ENCODE measurements around the gene SDK2. TPM values are rescaled to one million over a fixed set of nuclear protein-coding genes. Genes with fewer than 3 reads are reported as not detected.

Gene SDK2
- polyA plus RNA-seq, 3 donors = 0.01 TPM; not detected in 2

- H3K36me3 ChIP-seq (replicated peaks in 1 of 2; ENCODE audit: control insufficient read depth in 1 of 2, insufficient read depth in 2 of 2, low read length in 2 of 2) = no peaks in the 10 kb centered on the region
- no peak overlapping the region for H3K27ac Mint-ChIP-seq
- peaks cover 25 to 28% (median 26%) of the 10 kb centered on the region in 3 donors for H3K27me3 Mint-ChIP-seq (ENCODE audit: low read depth in 3 of 3)
These were observed 5.7 kb downstream of the SDK2 start for GRCh38 chr17:73638556-73638955.

DNA sequence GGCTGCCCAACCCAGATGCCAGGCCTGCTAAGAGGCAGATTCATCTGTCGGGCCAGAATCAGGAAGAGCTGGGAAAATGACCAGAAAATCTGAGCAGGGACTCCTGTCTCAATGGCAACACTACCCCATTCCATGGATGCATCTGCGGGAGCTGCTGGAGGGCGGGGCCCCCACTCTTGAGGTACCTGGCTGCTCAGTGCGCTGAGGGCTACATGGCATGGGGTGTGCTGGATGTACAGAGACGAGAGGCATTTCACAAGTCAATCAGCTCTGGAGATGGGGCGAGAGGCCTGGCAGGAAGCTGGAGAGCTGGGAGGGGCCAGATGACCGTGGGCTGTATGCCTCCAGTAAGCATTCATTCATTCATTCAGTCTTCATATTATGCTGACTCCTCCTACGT, 6.4 kb downstream of the SDK2 start:
- H3K4me1 Mint-ChIP-seq = peaks cover 8% of the 10 kb centered on the region
- H3K27me3 ChIP-seq (ENCODE audit: control insufficient read depth in 2 of 2, insufficient read depth in 2 of 2, low read length in 2 of 2) = peaks cover 14 to 19% of the 10 kb centered on the region in 2 donors
- intact Hi-C loops (cut with micrococcal nuclease) = loop anchor here in 1 of 2 donors (10.0 kb wide), 1 partner anchor 317 kb away; no protein-coding TSS in a partner anchor
- no peak overlapping the region for H3K27ac ChIP-seq (ENCODE audit: low read depth in 1 of 2, low read length in 2 of 2)
- H3K9ac ChIP-seq (ENCODE audit: insufficient read depth, low read length, poor library complexity, severe bottlenecking) = no peak overlapping the region
- no peaks in the 10 kb centered on the region for H3K79me2 ChIP-seq (ENCODE audit: insufficient read depth, low read length)
- H3K9me3 Mint-ChIP-seq = peaks cover 0 to 2% (median 0%) of the 10 kb centered on the region in 7 donors
- H3K36me3 Mint-ChIP-seq = no peaks in the 10 kb centered on the region
- no peak for TF ChIP-seq CTCF (IDR thresholded peaks at IDR 0.05)
- H3K4me2 ChIP-seq (replicated peaks; ENCODE audit: extremely low read depth, low read length, poor library complexity, severe bottlenecking) = no peak overlapping the region
- H3K4me3 ChIP-seq (replicated peaks in 1 of 3; ENCODE audit: low read depth in 2 of 3, low read length in 3 of 3) = no peak overlapping the region
- no peaks in the 10 kb centered on the region for H3K36me3 ChIP-seq (replicated peaks in 1 of 2; ENCODE audit: control insufficient read depth in 1 of 2, insufficient read depth in 2 of 2, low read length in 2 of 2)
- H3K9me3 ChIP-seq (replicated peaks in 1 of 2; ENCODE audit: control insufficient read depth in 1 of 2, insufficient read depth in 1 of 2, low read length in 2 of 2) = peaks cover 0 to 6% of the 10 kb centered on the region in 2 donors
- peaks cover 20 to 21% (median 21%) of the 10 kb centered on the region in 3 donors for H3K27me3 Mint-ChIP-seq (ENCODE audit: low read depth in 3 of 3)
- no peak overlapping the region for H2AFZ ChIP-seq (ENCODE audit: insufficient read depth, low read depth, low read length, poor library complexity, severe bottlenecking)
- peaks cover 3% of the 10 kb centered on the region in 2 donors for H3K4me1 ChIP-seq (ENCODE audit: control insufficient read depth in 1 of 2, insufficient read depth in 2 of 2, low read length in 2 of 2)
- WGBS (ENCODE audit: insufficient coverage) = no CpG with 5 or more reads among the region's 8 CpGs
- no peak overlapping the region for H3K27ac Mint-ChIP-seq
- H4K20me1 ChIP-seq (ENCODE audit: insufficient read depth, low read length) = no peaks in the 10 kb centered on the region
- no peak overlapping the region for H3K4me3 Mint-ChIP-seq
- no peak for DNase-seq

More at GRCh38 chr17:73638556-73638955, 5.7 kb downstream of the SDK2 start:
- no peaks in the 10 kb centered on the region for H3K79me2 ChIP-seq (ENCODE audit: insufficient read depth, low read length)
- no peak overlapping the region for H3K4me3 ChIP-seq (replicated peaks in 1 of 3; ENCODE audit: low read depth in 2 of 3, low read length in 3 of 3)
- no peak overlapping the region for H3K4me2 ChIP-seq (replicated peaks; ENCODE audit: extremely low read depth, low read length, poor library complexity, severe bottlenecking)
- peaks cover 21 to 25% of the 10 kb centered on the region in 2 donors for H3K27me3 ChIP-seq (ENCODE audit: control insufficient read depth in 2 of 2, insufficient read depth in 2 of 2, low read length in 2 of 2)
- 100% methylated on average over 1 of the region's 3 CpGs for WGBS (ENCODE audit: insufficient coverage)
- H3K36me3 Mint-ChIP-seq = no peaks in the 10 kb centered on the region
- intact Hi-C loops (cut with micrococcal nuclease) = loop anchor here in 1 of 2 donors (10.0 kb wide), 1 partner anchor 316 kb away; no protein-coding TSS in a partner anchor
- H3K9me3 ChIP-seq (replicated peaks in 1 of 2; ENCODE audit: control insufficient read depth in 1 of 2, insufficient read depth in 1 of 2, low read length in 2 of 2) = peaks cover 0 to 13% of the 10 kb centered on the region in 2 donors
- no peak overlapping the region for H3K9ac ChIP-seq (ENCODE audit: insufficient read depth, low read length, poor library complexity, severe bottlenecking)
- H3K9me3 Mint-ChIP-seq = peaks cover 0 to 3% (median 0%) of the 10 kb centered on the region in 7 donors
- H2AFZ ChIP-seq (ENCODE audit: insufficient read depth, low read depth, low read length, poor library complexity, severe bottlenecking) = no peak overlapping the region
- peaks cover 10% of the 10 kb centered on the region in 2 donors for H3K4me1 ChIP-seq (ENCODE audit: control insufficient read depth in 1 of 2, insufficient read depth in 2 of 2, low read length in 2 of 2)
- no peak for DNase-seq
- no peak overlapping the region for H3K4me3 Mint-ChIP-seq
- H4K20me1 ChIP-seq (ENCODE audit: insufficient read depth, low read length) = no peaks in the 10 kb centered on the region
- peaks cover 10% of the 10 kb centered on the region for H3K4me1 Mint-ChIP-seq
- H3K27ac ChIP-seq (ENCODE audit: low read depth in 1 of 2, low read length in 2 of 2) = no peak overlapping the region
- no peak for TF ChIP-seq CTCF (IDR thresholded peaks at IDR 0.05)
